ELF-1 (cell line): Measurements from ENCODE around the gene DIPK1C.

Source experiments
- DNase-seq: peaks from one replicate; pipeline ENCODE4 v3.0.0-alpha.2; 2016; ENCODE audit warnings: low read depth, low spot score

DIPK1C gene

DNA sequence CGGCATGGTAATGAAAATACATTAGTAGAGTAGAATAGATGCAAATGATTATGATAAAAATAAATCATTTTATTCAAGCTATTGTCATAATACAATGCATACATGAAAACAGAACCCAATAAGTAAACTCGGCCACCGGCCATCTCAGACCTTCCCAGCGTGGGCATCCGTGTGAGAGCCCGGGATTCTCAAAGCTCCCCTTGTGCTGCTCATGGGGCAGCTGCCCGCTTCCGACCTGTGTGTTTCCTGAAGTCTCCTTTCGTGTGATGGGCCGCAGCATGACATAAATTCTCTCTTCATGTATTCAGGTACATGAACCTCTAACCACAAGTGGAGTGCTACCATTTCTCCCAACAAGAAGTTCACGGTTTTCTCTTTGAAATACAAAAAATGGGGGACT lies 25.6 kb upstream of the DIPK1C start:
- no peak for DNase-seq

- DNase-seq: no peak
Measured at GRCh38 chr18:74480149-74480651, 23.1 kb upstream of the DIPK1C start.

DNA sequence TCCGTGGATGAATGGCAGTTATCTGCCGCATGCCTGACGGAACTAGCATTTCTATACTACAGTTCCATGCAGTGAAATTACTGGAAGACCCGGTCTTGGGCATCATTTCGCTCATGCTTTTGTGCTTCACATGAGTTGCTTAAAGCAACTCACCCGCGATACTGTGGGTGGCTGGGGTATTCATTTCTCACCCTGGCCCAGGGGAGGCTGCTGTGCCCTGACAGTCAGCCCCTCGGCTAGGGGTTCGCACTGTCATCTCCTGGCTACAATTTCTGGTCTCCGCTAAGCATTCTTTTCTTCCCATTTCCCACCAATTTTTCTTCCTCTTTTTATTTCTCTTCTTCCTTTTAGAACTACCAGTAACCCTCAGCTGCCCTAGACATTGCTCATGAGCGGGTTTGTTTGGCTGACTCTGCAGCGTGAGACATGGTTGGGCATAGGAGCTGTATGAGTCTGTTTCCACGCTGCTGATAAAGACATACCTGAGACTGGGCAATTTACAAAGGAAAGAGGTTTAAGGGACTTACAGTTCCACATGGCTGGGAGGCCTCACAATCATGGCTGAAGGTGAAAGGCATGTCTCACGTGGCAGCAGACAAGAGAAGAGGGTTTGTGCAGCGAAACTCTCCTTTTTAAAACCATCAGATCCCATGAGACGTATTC lies 22.5 kb upstream of the DIPK1C start:
- no peak for DNase-seq

DNA sequence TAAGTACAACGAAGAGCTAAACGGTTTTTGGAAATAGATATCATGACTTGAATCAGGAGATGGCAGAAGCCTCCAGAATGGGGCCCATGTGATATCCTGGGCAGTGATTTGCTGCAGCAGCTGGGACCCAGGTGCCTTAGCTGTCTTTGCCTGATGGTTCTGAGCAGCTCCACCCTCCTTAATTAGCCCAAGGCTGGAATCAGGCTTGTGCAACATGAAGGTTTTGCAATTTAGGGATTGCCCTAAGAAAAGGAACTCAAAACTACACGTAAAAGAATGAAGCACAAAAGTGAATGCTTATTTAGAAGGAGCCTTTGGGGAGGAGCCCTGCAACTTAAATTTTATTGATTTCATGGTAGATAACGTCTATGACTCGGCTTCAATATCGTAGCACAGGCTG lies 21.8 kb upstream of the DIPK1C start:
- no peak for DNase-seq

DNA sequence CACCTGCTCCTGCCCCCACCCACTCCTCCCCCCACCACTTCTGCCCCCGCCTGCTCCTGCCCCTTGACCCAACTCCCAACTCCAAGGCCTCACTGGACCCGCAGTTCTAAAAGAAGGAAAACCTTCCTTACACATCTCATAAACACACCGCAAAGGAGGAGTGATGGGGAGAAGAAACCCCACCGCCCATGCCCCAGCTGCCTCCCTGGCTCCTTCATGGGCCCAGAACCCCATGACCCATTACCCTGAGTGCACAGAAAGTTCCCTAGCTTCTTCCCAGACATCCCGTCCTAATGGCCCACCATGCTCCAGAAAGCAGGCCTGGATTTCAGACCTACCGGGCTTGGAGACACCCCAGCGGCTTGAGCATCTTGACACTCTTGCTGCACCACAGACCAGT lies 21.2 kb upstream of the DIPK1C start:
- no peak for DNase-seq

DNA sequence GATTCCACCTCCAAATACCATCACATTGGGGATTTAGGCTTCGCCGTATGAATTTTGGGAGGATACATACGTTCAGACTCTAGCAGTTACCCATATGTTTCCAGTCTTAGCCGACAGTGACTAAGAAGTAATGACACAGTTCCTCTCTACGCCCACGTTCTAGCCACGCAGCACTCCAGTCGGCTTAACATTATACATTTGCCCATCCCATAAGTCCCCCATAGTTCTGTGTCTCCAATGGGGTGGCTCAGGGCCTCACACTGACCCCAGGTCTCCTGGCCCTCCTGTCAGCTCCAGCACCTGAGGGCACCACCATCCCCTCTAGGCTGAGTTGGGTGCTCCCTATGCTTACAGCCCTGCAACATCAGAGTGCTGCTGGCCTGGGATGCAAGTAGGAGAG lies 20.7 kb upstream of the DIPK1C start:
- no peak for DNase-seq

- DNase-seq: peak; percentile 39
Measured at GRCh38 chr18:74476140-74476539, 19.0 kb upstream of the DIPK1C start.

DNA sequence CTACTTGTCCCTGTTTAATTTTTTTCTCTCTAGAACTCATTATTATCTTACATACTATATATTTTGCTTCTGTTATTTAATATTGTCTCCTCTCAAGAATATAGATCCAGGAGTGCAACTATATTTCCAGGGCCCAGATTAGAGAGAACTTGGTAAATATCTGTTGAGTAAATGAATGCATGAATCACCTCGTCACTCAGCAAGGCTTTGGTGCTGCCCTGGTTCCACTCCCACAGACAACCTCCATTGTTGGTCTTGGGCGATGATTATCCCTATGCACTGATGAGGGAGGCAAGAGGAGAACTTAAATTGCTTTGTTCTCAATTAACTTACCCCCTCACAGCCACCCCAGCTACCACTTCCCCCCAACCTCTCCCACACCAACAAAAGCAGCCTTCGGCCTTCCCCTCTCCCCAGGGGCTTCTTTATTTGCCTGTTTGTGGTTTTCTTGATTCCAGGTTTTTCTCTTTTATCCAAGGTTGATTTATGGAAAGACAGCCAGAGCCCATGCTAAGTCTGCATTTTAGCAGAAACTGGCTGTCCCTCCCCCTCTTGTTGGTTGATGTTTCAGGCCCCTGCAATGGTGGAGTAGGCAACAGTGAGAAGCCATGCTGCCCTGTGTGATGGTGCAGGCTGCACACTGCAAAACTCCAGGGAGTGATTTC lies 17.0 kb upstream of the DIPK1C start:
- no peak for DNase-seq

GRCh38 chr18:74472312-74472711 lies 15.2 kb upstream of the DIPK1C start:
- no peak for DNase-seq

DNA sequence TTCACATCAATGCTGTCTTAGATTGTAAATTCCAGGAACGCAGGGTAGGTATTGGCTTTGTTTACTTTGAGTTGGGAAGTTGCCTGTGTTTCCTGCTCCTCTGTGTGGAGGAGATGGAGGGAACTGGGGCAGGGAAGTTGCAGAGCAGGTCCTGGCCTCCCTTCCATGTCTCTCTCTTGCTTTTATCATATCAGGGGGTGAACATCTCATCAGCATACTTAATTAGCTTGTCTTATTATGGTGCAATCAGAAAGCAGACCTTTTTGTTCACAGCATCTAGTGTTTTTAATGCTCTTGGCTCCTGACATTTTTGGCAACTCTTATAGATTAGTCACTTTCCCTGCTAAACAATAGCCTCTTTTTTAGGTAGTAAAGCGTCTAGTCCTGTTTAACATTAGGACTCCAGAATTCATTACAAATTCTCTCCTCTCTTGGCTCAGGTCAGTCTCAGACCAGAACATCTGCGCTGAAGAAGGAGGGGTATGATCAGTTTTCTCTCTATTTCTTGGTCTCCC lies 11.5 kb upstream of the DIPK1C start:
- DNase-seq: no peak

- DNase-seq: no peak
Measured at GRCh38 chr18:74465775-74466174, 8.7 kb upstream of the DIPK1C start.

DNA sequence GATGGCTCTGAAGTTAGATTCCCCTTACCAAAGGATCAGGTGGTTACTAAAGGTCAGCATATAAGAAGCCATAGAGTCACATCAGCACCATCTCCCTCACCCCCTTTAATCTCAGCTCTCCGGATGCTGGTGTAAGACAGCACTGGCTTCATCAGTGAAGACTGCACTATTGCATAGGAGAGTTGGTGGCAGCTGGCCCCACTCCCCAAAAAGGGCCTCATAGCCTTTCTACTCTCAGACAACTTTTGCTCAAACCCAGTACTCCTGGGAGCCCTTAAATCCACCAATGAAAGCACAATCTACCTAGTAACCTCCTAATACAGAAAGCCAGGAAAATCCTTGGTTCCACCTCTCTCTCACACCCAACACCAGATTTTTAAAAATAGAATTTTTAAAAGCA lies 6.9 kb upstream of the DIPK1C start:
- DNase-seq: no peak

GRCh38 chr18:74463254-74463653 lies 6.1 kb upstream of the DIPK1C start:
- DNase-seq: no peak

- no peak for DNase-seq
Measured at GRCh38 chr18:74460825-74461224, 3.7 kb upstream of the DIPK1C start.

DNA sequence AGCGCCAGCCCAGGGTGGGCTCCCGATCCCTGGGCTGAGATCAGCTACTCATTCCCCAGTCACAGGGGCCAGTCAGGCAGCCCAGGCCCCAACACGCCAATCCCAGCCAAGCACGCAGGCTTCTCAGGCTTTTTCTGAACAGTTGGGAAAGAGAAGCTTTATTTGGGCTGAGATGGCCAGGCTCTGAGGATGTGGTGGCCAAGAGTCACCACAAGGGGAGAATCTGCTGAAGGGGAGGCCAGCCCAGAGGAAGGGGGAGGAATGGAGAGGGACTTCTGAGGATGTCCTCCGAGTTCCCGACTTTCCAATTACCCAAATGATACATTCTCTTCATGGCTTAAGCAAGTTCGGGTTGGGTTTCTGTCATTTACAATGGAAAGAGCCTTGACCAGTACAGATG lies 2.8 kb upstream of the DIPK1C start:
- DNase-seq: peak; percentile 66

GRCh38 chr18:74457725-74458421 lies 765 bp upstream of the DIPK1C start:
- no peak for DNase-seq

DNA sequence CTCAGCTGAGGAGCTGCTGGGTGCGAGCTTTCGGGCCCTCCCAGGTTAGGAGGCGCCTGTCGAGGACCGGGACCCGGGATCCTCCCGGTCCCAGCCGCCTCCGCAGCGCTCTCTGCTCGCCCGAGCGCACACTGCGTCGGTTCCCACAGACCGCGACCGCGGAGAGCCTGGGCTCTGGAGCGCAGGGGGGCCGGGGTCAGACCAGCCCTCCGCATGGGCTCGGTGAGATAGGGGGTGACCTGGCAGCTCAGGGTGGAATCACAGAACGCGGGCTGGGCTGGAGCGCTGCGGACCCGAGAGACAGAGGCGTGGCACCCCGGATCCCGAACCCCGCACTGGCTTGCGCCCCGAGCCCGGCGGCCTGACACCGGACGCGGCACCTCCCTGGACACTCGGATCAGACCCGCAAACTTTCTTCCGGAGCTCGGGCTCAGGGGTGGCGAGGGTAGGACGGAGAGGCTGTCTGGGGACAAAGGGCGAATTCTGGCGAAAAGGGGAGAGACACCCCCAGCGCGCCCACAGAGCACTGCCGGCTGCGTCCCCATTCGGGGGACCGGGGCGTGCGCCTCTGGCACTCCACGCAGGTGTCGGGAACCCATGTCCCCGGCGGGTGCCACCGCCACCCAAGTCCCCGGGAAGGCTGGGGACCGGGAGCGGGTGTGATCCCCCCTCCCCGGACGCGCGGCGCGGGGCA lies 612 bp downstream of the DIPK1C start:
- DNase-seq: no peak

DNA sequence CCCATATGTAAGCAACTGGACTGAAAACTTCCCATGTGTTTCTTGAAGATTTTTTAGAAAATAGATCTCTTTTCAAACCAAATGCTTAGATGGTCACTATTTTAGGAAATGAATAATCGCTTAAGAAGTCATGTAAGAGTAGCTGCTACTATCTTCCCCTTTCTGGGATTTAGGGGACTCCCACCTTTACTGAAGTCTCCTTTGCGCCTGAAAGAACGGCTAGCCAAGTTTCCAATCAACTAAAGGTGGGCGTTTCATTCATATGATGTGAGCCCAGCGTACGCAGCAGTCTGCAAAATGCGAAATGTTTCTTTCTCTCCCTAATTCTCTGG lies 1.1 kb downstream of the DIPK1C start:
- no peak for DNase-seq

DNA sequence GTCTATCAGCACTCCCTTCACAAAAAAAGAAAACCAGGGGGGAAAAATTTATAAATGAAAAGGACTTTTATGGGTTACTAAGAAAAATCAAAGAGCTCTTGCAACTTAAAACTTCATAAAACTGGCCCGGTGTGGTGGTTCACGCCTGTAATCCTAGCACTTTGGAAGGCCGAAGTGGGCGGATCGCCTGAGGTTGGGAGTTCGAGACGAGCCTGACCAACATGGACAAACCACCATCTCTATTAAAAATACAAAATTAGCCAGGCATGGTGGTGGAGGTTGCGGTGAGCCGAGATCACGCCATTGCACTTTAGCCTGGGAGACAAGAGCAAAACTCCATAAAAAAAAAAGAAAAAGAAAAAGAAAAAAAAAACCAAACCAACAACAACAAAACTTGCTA lies 1.7 kb downstream of the DIPK1C start:
- DNase-seq: no peak

DNA sequence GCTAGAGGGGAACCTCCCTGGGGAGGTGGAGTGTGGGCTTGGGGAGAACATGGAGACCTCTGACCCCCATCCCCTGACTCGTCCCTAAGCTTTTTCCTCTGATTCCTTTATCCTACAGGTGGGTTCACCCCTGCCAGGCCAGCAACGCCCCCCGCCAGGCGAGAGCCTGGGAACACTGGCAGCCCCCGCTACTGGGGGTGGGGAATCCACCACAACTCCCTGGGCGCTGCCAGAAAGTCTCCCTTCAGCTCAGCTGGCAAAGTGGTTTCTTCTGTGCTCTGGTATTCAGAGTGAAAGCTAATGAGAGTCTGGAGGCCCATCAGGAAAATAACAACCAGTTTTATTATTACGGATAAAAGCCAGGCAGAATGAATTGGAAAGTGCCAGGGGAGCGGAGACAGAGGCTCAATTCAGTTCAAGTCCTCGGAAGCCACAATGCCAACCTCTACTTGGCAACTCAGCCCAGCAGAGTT lies 2.8 kb downstream of the DIPK1C start:
- no peak for DNase-seq

GRCh38 chr18:74453642-74454198 lies 3.4 kb downstream of the DIPK1C start:
- DNase-seq: no peak
